ENCODE measurements around the gene SPATA31A1.
"Not testable (repeated sequence)": the region's sequence is repeated elsewhere in the genome, so short reads cannot be mapped to it uniquely, and the experiment has no call there.

The SPATA31A1 gene
- total RNA-seq, result 0 reads per million in 4 donors

DNA sequence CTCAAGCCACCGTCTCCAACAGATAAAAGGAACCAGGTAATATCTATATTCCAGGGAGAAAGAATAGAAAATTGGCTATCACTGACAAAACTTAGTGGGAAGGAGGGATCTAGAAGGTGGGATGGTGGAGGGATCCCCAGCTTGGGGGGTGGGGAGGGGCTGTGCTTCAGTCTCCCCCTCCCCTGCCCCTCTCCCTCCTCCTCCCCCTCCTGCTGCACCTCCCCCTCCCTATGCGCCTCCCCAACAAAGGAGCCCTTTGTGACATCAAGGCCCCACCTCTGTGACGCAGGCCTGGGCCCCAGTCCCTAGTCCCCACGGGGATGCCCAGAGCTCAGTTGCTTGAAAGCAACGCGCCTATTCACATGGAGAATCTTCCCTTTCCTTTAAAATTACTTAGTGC is at the start of gene SPATA31A1:
Gene SPATA31A1, plus strand, starts transcription at position 301 of the 400 bp plus-strand sequence. Its CDS starts 62 bp downstream, at position 363.
- DNase-seq, result not testable (repeated sequence)

DNA sequence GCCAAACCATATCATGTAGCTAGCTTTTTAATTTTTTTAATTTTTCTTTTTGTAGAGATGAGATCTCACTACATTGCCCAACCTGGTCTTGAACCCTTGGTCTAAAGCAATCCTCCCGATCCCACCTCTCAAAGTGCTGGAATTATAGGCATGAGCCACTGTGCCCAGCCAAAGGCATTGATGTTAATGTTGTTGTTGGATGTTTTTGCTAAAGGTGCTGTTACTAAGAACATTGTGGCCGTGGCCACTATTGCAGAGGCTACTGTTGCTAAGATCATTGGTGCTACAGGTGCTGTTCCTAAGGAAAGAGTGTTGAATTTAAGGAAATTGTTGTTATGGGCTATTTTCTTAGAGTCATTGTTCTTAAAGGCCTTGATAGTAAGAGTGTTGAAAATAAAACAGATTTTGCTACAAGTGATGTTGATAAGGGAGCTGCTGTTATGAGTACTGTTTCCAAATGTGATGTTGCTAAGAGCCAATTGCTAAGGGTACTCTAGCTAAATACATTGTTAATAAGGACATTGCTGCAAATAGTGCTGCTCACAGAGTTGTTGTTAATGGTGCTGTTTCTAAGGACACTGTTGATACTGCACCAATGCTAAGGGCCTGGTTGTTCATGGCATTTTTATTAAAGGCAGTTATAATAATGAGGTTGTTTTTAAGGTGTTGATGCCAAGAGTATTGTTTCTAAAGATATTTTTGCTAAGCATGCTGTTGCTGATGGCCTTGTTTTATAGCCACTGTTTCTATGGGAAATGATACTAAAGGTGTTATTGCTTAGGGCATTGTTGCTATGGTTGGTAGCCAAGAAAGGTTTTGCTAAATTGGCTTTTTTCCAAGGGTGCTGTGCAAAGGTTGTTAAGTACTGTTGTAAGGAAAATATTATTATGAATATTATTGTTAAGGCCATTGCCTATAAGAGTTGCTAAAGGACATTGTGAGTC is 52.1 kb downstream of the SPATA31A1 start:
- not testable (repeated sequence) for DNase-seq

DNA sequence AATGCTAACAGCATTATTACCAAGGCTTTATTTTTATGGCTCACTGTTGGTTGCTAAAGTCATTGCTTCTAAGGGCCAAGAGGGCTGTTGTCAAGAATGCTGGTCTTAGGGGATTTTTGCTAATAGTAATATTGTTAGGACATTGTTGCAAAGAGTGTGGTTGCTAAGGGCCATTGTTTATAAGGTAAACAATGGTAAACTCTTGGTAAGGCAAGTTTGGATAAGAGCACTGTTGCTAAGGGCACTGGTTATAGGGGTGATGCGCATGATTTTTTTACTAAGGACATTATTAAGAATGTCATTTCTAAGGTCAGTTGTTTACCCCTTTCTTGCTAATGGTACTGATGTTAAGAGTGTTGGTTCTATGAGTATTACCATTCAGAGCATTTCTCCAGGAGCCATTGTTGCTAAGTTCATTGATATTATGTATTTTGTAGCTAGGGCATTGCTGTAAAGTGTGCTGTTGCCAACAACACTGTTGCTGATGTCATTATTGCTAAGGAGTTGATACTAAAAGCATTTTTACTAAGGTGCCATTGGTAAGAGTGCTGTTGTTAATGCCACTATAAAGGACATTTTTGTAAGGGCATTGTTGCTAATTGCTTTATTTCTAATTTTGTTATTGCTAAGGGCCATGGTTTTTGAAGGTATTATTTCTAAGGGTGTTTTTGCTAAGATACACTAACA is 55.9 kb downstream of the SPATA31A1 start:
- not testable (repeated sequence) for DNase-seq

Measured in T-helper 1 cell (primary cell).